ENCODE measurements around the gene TCP11L2.
"Not testable (repeated sequence)": the region's sequence is repeated elsewhere in the genome, so short reads cannot be mapped to it uniquely, and the experiment has no call there.

The TCP11L2 gene

DNA sequence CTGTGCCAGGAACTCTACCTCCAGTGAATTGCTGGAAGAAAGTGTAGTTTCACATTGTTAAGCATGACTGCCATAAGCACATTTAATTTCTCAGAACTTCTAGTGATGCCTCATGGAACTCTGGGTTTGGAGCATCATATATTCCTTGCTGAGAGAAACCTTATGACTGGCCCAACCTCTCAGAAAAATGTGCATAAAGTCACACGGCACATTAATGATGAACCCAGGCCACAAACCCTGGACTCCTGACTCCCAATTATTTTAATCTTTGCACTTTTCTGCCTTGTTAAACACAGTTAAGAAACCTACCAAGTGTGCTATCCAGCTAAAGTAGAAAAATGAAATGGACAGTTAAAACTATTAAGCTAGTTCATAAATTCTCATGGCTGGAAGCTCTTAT, 5.6 kb downstream of the TCP11L2 start:
- no peak for DNase-seq

DNA sequence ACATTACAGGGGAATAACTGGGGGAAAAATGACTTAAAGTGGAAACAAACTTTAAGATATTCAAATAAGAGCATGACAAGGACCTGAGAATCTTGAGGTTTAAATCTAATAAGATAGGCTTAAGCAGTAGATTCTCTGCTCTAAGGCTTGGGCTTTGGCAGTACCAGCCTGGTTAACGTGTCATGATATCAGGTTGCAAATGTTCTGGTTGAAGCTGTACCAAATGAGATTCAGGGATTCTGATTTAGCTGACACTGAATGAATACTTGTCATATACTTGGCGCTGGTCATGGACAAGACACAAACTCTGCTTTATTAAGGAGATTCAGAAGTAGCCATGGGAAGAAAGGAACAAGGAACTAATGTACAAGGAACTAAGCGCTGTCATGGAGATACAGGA, 6.1 kb downstream of the TCP11L2 start:
- no peak for DNase-seq

DNA sequence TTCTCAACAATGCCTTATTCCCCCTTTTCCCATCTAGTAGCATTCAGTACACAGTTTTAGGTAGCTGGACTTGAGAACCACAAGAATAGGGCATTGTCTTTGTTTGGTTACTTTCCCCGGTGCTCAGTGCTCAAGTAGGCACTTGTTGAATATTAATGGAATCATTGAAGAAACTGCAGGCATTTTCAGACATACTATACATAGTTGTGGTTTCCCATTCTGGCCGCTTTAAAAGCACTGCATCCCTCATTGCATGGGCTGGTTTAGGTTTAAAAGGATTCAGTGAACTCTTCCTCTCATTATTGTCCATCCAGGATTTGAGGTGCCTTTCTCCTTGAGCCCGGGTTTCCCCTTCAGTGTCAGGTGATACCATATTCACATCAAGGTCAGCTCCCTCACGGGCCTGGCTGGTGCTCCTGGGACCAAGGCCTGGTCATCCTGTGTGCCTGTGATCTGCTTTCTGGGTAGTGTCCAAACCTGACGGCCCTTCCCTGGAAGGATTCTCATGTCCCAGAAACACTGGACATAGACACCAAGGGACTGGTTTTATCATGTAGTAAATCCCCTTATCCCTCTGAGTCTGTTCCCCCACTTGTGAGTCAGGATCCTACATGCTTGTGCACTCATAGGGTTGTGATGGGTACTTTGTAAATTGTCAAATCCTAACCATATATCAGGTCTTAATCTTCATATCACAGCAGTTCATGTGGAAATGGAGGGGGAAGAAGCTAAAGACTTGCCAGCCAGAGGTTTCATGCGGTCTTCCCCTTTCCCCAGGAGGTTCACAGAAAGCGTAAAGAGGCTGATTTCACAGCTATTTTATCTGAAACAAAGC, 7.4 kb downstream of the TCP11L2 start:
- no peak for DNase-seq

DNA sequence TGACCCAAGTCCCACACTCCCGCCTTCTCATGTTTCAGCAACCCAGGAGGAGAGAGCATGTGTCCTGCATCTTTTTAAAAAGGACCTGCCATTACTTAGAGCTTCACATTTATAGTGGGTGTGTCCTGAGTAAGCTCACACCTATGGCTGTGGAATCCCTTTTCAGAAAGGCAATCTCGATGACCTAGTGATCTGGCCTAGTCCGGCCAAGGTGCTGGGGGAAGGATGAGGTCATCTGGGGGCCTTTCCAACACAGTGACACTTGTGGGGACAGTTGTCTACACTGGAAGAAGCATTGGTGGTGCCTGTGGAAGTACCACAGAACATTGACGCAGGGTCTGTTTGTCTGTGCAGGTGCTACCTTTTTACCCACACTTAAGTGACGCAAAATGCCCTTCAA, 8.2 kb downstream of the TCP11L2 start:
- no peak for DNase-seq

DNA sequence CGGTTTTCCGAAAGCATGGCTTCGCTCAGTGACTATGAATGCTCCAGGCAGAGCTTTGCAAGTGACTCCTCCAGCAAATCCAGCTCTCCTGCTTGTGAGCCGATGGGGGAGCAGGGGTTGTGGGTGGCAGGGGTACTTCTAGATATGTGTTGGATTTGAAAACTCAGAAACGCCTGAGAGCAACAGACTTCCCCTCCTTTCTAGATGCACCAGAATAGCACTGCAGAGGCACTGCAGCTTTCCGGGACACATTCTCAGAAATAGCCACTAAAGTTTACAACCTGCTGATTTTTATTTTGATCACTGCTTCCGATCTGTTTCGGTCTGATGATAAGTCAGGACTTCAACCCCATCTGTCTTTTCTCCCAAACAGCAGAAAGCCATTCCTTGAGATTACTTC, 8.6 kb downstream of the TCP11L2 start:
- no peak for DNase-seq

DNA sequence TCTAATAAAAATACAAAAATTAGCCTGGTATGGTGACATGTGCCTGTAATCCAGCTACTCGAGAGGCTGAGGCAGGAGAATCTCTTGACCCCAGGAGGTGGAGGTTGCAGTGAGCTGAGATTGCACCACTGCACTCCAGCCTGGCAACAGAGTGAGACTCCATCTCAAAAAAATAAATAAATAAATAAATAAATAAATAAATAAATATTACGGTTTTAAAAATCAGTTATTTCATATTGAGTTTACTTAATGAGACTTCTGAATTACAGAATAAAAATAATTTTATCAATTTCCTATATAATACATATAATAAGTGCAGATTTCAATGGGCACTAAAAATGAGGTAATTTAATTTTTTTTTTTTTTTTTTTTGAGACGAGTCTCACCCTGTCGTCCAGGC, 10.9 kb downstream of the TCP11L2 start:
- not testable (repeated sequence) for DNase-seq

DNA sequence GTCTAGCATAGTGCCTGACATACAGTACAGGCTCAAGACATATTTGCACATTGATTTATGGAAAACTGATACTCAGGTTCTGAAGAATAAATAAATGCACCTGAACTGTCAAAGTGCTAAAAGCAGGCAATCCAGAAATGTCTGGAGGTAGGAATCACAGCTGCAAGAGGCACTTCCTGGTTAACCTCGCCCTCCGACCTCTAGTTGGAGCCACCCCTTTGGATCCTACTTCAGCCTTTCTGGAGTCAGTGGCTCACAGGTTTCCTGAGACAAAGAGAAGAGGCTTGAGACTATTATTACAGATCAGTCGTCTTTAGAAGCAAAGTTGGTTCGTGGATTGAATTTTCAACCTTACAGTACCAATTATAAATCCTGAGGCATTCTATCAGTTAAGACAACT, 13.0 kb downstream of the TCP11L2 start:
- DNase-seq, result no peak

DNA sequence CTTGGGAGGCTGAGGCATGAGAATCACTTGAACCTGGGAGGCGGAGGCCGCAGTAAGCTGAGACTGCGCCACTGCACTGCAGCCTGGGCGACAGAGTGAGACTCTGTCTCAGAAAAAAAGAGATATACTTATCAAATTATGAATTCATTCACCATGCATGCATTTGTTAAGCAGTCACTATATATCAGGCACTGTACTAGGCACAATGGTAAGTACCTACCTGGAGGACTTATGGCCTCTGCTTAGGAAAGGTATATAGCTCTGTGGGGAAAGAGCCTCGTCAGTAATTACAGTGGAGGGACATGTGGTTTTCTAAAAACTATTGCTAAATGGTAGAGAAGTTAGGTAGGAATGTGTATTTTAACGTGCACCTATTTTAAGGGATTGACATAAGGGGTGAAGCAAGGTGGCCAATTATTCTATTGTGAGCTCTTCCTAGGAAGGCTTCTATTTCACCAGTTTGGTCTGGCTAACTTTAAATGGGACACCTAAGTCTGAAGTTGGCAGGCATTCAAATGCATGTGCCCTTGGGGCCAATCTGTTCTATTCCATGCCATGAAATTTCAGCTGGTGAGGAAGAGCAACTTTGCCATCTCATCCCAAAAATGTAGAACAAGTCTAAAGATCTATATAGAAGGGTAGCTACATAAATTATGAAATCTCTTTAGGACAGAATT, 15.0 kb downstream of the TCP11L2 start:
- DNase-seq, result no peak

DNA sequence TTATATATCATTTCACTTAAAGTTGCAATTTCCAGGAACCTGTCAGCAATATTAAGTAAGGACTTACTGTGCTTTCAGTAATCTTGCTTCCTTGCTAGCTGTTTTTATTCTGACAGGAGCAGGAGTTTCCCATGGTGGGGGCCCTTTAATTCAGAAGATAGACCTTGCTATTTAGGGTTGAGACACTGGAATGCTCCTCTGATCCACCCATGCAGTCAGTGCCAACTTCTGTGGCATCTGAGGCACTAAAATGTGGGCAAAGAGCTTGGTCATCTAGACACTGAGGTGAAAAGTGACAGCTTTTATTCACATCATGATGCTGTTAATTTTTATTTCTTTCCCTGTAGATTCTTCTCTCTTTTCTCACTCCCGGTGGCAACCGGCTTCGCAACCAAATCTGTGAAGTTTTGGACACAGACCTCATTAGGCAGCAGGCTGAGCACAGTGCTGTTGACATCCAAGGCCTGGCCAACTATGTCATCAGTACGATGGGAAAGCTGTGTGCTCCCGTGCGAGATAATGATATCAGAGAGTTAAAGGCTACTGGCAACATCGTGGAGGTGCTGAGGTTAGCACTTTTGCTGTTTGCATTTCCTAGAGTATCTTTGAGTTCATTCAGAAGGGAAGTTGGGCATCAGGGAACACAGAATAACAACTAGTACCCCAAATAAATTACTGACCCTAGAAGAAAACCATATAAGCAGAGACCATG, 18.8 kb downstream of the TCP11L2 start:
- DNase-seq, result no peak

DNA sequence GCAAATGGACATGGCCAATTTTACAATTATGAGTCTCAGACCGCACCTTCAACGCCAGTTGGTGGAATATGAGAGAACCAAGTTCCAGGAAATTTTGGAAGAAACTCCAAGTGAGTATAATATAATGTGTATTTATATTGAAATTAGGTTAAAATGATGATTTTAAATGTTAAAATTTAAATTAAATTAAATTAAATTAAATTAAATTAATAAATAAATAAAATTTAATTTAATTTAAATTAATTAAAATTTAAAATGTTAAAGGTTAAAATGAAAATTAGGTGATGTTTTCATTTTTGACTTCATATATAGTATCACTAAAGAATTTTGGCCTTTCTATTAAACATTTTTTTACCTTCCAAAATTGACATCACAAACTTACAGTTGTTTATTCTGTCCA, 21.0 kb downstream of the TCP11L2 start:
- no peak for DNase-seq

DNA sequence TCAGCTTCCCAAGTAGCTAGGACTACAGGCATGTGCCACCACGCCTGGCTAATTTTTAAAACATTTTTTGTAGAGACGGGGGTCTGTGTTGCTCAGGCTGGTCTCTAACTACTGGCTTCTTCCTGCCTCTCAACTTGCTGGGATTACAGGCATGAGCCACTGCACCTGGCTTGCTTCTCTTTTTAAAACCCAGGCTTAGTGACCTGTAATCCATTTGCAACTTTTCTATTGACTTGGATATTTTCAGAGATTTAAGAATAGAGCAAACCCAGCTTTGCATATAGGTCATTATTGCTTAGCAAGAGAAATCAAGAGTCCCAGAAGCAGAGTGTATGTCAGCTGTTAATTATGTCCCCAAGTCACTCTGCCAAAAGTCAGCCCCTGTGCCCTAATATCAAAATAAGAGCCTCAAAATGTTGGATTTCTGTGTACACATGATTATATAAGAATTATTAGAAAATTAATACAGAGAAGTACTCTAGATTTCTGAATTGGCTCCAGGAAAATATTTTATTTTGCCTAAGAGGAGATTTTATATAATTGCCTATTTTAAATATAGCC, 24.9 kb downstream of the TCP11L2 start:
- no peak for DNase-seq

DNA sequence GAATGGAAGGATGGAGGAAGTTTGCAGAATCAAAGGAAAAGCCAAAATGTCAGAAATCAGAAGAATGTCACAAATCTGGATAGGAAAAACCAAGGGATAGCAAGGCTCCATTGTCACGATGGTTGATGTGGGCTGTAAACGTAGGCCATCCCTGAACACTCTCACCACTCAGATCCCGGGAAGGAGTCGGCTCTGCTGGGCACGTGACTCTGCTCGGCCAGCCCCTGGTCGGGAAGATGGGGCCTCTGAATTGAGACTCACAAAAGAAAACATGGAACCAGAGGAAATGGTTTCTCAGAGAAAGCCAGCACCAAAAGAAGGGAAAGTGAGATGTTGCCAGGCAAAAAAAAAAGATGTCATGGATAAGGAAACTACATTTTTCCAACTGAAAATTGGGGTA, 26.2 kb downstream of the TCP11L2 start:
- no peak for DNase-seq

DNA sequence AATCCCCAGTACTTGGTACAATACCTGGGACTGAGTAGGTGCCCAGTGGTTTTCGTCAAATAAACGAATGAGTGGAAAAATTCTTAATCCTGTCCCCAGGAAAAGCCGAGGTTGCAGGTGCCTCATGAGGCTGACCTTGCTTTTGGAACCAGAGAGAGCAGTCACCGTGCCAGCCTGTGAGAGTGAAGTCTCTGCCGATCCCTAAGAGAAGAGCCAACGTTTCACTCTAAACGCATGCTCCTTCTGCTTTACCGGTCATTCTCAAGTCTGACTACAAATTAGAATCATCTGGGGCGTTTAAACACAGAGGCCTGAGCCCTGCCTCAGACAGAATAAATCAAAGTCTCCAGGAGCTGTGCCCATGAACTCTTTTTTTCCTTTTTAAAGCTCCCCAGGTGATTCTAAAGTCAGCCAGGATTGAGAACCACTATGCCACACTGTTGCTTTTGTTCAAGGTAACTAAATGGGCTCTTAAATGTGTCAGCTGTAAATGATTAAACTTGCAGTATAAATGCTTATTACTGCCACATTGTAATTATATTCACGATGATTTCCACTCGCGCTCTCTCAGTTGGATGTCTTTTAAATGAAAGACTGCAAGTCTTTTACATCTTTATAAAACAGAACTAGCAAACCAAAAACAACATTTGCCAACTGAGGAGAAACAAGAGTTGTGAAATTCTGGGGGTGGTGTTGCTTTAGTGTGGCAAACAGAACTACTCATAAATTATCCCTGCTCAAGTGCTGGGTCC, 26.9 kb downstream of the TCP11L2 start:
- no peak for DNase-seq

DNA sequence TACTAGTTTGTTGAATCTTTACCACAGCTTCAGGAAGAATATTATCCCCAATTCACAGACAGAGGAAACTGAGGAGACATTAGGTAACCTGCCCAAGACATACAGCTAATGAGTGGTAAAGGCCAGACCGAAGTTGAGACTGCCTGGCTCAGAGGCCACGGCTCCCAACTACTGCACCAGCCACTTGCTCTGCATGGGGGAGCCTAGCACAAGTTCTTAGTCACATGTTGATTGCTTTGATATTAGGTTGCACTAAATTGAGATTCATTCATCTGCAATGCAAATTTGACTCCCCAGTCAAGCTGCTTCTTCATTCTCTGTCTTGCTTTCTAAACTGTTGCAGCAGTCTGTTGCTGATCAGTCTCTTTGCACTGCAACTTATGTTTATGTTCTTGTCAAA, 29.1 kb downstream of the TCP11L2 start:
- no peak for DNase-seq

DNA sequence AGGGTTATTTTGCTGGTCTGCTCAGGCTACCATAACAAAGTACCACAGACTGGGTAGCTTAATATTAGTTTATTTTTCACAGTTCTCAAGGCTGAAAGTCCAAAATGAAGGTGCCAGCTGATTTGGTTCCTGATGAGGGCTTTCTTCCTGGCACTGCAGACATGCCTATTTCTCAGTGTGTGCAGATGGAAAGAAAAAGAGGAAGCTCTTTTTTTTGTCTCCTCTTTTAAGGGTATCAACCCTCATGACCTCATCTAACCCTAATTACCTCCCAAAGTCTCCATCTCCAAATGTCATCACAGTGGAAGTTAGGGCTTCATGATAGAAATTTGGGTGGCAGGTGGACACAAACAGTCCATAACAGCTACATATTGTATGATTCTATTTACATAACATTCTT, 30.0 kb downstream of the TCP11L2 start:
- no peak for DNase-seq

DNA sequence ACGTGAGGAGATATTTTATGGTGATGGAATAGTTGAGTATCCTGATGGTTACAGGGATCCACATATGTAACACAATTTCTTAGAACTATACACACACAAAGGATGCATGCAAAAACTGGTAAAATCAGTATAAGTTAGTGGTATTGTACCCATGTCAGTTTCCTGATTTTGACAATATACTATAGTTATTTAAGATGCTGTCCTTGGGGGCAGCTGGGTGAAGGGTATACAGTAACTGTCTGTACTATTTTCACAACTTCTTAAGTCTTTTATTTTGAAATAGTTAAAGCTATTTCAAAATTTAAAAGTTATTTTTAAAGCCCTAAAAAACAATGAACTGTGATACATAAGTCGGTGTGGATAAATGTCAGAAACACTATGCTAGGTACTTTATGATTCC, 30.5 kb downstream of the TCP11L2 start:
- DNase-seq, result no peak

DNA sequence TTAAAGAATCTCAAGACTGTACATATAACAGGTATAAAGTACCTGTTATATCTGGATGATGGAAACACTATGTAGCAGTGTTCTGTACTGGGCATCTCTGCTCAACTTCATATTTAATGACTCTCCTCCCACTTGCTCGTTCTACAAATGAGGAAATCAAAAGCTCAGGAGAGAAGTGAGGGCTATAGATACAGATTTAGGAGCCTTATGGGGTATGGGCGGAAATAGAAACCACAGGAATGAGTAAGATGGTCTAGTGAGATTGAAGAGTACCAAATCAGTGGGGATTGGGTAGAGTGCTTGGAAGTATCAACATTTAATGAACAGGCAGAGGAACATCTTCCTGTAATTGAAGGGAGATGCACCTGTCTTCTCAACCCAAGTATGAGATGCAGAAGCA, 31.2 kb downstream of the TCP11L2 start:
- no peak for DNase-seq

DNA sequence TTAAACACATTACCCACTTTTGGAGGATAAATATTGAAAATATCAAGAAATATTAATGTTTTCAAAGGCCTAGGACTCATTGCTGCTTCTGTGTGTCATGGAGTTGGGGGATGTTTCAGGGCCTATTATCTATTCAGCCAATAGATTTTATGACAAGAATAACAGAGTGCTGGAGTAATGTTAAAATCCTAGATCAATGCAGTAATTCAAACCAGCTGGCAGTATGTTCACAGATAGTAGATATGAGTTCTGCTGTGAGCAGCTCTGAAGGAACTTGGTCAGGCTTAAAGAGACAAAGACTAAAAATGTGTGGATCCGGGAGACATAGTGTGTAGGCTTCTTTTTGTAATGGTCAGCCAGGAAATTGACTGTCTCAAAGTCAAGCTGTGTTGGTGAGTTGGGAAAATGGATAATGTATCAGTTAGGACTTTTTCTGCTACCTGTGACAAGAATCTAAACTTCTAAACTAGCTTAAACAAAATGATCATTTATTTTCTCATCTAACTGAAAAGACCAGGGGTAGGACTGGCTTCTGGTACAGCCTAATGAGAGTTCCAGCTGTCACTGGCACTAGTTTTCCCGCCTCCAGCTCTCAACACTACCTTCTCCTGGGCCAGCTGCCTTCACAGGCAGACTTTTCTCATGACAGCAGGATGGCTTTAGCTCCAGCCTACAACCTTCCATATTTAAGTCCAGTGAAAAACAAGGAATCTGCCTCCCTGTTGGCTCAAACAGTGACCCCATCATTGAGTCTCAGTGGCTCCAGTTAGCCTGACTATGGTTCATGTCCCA, 38.7 kb downstream of the TCP11L2 start:
- DNase-seq, result no peak

DNA sequence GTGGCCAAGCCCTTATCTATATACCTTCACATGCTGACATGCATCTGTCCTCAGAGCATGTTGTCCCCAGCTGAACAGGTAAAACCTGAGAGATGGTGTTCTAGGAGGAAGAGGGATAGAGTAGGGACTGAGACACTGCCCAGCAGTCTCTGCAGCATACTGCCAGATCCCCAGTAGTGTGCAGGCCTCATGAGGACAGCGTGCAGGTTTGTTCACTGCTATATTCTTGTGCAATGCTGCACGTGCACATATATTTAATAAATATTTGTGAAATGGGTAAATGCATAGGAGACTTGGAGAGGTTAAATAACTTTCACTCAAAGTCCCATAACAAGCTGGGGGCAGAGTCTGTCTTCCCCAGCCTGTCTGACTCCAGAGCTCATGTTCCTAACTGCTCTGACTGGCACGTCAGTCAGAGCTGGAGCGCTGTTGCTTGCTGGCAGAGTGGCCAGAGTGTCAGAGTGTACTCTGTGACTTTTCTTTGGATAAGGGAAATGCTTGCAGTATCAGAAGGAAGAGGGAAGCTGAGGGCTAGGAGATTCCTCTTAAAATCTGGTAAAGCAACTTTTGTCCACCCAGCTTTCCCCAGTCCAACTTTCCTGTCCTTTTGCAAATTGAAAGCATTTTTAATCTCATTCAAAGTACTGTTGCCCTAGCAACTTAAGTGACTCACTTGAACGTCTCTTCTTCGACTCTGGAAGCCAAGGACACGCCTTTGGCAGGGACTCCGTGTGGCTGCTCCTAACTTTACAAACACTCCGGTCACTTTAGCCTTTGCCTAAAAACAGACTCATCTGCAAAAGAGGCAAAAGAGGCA, 40.1 kb downstream of the TCP11L2 start:
- no peak for DNase-seq

DNA sequence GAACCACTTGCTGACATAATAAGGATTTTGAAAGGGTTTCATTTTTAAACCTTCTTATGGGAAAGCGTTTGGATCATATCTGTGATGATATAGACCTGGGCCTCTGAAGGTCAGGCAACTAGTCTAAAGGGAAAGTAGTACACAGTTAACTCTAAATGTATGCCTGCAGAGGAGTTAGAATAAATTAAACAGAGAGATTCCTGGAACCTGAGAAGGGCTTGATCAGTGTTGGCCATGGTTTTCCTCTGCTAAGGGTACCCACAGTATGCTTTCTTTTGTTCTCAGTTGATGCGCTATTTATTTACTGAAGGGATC, 40.6 kb downstream of the TCP11L2 start:
- DNase-seq, result no peak

DNA sequence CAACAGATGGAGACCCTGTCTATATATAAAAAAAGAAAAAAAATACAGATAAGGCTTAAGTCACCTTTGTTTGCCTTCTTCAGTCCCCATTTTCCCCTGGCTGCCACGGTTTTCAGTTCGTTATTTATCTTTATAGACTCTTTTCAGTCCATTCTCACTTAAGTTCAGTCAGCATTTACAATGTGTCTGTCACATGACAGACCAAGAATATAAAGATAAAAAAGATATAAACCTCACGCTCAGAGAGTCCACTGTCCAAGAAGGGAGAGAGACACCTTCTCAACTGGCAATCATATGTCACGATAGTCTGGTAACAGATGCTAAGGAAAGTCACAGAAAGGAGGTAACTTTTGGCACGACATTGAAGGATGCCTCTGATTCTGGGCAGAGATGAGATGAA, 41.6 kb downstream of the TCP11L2 start:
- no peak for DNase-seq
